Measurements from ENCODE around the gene ITGB1.
"Not testable (repeated sequence)": the region's sequence is repeated elsewhere in the genome, so short reads cannot be mapped to it uniquely, and the experiment has no call there.

Gene ITGB1

DNA sequence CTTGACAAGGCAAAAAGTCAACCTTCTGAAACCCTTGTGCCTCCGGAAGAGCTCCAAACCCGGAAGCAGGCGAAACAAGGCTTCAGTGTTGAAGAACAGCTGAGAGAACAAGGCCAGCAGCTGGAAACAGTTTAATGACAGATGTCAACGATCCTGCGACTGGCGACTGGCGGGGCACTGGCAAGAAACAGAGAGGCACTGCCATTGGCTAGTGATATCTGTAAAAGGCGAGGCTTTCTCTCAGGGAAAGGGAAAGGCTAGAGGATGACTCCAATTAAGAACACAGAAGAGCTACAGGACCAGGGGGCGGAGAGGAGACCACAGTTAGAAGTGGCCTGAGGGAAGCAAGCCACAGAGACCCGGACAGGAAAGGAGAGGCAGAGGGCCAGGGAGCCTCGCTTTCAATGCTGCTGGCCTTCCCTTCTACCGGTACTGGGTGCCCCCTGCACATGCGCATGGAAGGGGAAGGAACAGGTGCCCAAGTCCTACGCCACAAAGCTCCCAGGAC lies 19.4 kb downstream of the ITGB1 start:
- no peak for DNase-seq (ENCODE audit: low read depth in 2 of 2)

DNA sequence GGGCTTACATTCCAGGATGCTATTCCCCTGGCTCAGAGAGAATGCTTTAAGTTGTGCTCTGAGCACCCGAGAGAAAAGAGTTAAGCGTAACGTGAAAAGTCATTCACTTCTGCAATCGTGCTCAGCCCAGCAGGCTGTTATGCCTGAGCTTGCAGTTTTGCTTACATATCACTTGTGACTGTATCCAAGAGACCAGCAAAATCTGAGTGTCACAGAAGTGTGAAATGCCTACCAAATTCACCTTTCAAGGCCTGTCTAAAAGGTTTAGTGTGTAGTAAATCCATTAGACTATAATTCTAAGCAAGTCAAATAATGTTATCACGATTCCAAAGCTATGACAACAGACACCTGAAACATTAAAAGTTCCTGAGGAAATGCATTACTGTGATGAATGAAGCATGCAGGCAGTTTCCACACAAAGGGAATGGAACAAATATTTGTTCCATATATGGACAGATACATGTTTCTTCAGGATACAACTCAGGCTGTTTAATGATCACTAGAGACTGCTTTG lies 20.1 kb downstream of the ITGB1 start:
- no peak for DNase-seq (ENCODE audit: low read depth in 2 of 2)

- DNase-seq (ENCODE audit: low read depth in 2 of 2), result no peak
These were observed 25.8 kb downstream of the ITGB1 start for GRCh38 chr10:32932225-32932729.

DNA sequence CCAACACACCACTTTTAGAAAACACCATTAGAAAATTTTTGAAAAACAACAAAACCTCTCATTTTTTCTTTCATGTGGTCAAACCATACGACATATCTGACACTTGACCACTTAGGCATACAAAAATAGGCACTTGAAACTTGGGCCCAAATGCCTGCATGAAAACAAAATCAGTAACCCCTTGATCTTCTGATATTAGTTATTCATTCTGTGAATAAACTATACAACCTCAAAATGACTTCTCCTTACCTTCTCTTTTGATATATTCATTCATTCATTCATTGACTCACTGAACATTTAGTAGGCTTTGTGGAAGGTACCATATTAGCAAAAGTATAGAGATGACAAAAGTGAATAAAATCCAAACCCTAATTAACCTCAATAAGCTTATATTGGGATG lies 26.4 kb downstream of the ITGB1 start:
- DNase-seq (ENCODE audit: low read depth in 2 of 2), result no peak

- DNase-seq (ENCODE audit: low read depth in 2 of 2), result no peak
These were observed 28.0 kb downstream of the ITGB1 start for GRCh38 chr10:32930036-32930435.

DNA sequence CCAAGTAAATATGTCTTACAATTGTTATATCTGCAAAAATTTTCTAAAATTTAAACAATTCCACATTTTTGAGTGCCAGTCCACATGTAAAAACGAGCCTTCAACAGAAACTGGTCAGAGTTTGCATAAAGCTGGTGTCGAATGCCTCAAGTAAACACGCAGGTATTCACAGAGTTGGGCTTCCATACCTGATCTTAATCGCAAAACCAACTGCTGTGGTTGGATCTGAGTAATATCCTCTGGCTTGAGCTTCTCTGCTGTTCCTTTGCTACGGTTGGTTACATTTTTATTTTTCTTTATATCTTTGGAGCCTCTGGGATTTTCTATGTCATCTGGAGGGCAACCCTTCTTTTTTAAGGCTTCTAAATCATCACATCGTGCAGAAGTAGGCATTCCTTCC lies 28.4 kb downstream of the ITGB1 start:
- DNase-seq (ENCODE audit: low read depth in 2 of 2), result no peak

DNA sequence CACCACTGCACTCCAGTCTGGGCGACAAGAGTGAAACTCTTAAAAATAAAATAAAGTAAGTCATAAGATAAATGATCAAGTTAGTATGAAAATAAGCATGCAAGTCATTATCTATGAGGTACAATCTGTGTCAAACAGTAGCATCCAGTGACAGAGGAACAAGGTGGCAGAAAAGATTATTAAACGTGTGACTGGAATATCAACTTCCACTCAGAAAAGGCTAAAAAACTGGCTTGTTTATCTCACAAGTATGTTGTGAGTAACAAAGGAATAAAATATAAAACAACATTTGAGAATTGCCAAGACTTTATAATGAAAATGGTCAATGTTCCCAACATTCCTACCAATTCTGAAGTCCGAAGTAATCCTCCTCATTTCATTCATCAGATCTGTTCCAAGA lies 30.3 kb downstream of the ITGB1 start:
- no peak for DNase-seq (ENCODE audit: low read depth in 2 of 2)

- DNase-seq (ENCODE audit: low read depth in 2 of 2), result no peak
These were observed 34.2 kb downstream of the ITGB1 start for GRCh38 chr10:32923849-32924248.

- DNase-seq (ENCODE audit: low read depth in 2 of 2), result no peak
These were observed 34.9 kb downstream of the ITGB1 start for GRCh38 chr10:32923134-32923533.

GRCh38 chr10:32922170-32922569 lies 35.9 kb downstream of the ITGB1 start:
- DNase-seq (ENCODE audit: low read depth in 2 of 2), result no peak

- DNase-seq (ENCODE audit: low read depth in 2 of 2), result not testable (repeated sequence)
These were observed 40.2 kb downstream of the ITGB1 start for GRCh38 chr10:32917817-32918216.

DNA sequence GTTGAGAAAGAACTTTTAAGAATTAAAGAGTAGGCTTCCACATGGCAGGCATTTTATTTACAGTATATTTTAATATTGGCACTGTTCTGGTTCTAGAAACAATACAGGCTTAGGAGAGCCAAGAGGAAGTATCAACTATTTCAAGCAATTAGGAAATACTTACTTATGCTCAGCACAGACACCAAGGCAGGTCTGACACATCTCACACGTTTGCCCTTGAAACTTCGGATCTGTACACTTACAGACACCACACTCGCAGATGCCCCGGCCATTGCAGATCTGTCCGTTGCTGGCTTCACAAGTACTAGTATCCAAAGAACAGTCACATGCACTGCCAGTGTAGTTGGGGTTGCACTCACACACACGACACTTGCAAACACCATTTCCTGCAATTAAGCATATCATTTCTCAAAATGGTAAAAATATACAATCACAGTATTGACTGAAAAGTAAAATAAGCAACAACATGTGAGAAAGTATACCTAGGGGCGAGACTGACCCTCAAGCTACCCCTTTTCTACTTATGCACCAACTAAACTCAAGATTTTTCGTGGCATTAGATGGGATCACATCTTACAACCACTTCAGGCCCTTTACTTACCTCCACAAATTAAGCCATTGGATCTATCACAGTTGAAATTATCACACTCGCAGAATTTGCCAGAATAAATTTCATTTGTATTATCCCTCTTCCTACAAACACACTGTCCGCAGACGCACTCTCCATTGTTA lies 46.6 kb downstream of the ITGB1 start:
- no peak for DNase-seq (ENCODE audit: low read depth in 2 of 2)

- not testable (repeated sequence) for DNase-seq (ENCODE audit: low read depth in 2 of 2)
These were observed 48.1 kb downstream of the ITGB1 start for GRCh38 chr10:32909970-32910369.

- no peak for DNase-seq (ENCODE audit: low read depth in 2 of 2)
These were observed 48.6 kb downstream of the ITGB1 start for GRCh38 chr10:32909456-32909855.

DNA sequence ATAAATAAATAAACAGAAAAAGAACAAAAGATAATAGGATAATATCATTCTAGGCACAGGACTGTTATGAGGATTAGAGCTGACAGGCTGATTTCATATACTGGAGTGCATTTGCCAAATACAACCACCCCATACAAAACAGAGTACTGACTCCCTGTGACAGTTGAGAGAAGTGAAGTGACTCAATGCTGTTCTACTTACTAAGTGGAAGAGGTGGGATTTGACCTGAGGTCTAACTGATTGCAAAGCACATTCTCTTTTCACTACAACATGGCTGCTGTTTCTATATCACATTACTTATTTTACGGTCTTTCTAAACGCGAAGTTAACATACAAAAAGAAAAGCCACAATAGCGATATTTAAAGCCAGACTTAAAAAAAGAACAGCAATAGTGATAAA lies 51.4 kb downstream of the ITGB1 start:
- DNase-seq (ENCODE audit: low read depth in 2 of 2), result no peak

GRCh38 chr10:32905466-32905865 lies 52.6 kb downstream of the ITGB1 start:
- DNase-seq (ENCODE audit: low read depth in 2 of 2), result no peak

DNA sequence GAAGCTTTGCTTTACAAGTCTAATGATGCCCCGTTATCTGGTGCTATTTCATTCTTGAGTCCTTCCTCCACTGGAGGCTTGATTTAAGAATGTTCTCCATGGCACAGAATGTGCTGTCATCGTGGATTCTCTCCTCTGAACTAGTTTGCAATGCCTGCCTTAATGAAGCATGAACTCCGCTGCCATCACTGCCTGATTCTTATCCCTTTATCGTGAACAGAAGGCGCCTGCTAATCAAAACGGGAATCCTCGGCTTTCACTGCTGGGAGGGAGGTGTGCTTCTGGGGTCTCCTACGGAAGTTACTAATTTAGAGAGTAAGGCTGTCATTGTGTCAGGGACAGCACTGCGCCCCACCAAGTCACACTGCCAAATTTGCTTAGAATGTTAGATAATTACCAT lies 56.2 kb downstream of the ITGB1 start:
- DNase-seq (ENCODE audit: low read depth in 2 of 2), result no peak

GRCh38 chr10:32895200-32895968 lies 62.6 kb downstream of the ITGB1 start:
- DNase-seq (ENCODE audit: low read depth in 2 of 2), result not testable (repeated sequence)

DNA sequence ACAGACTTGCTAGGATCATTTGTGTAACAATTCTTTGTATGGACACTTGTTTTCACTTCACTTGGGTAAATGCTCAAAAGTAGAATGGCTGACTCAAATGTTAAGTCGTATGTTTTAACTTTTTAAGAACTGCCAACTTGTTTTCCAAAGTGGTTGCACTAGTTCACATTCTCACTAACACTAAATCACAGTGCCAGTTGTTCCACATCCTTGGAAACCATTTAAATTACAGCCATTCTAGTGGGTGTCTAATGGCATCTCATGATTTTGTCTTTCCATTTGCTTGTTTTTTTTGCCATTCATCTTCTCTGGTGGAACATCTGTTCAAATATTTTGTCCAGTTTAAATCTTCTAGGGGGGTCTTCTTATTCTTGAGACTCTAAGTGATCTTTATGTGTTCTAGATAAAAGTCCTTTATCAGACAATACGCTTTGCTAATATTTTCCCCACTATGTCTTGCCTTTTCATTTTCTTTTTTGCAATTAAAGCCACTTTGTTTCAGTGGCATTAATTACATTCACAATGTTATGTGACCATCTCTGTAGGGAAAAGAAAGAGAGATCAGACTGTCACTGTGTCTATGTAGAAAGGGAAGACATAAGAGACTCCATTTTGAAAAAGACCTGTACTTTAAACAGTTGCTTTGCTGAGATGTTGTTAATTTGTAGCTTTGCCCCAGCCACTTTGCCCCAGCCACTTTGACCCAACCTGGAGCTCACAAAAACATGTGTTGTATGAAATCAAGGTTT lies 63.9 kb downstream of the ITGB1 start:
- no peak for DNase-seq (ENCODE audit: low read depth in 2 of 2)

GRCh38 chr10:32893434-32893833 lies 64.6 kb downstream of the ITGB1 start:
- DNase-seq (ENCODE audit: low read depth in 2 of 2), result no peak

GRCh38 chr10:32891261-32891660 lies 66.8 kb downstream of the ITGB1 start:
- DNase-seq (ENCODE audit: low read depth in 2 of 2), result no peak

DNA sequence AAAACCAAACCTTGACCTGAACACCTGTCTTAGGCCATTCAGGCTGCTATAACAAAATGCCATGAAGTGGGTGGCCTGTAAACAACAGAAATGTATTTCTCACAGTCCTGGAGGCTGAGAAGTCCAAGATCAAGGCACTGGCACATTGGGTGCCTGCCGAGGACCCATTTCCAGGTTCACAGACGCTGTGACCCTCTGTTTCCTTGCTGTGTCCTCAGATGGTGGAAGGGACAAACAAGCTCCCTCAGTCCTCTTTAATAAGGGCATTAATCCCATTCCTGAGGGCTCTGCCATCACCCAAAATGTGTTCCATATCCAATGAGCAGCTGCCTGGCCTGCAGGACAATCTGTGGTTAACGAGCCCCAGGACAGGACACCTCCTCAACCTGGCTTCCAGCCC lies 67.6 kb downstream of the ITGB1 start:
- DNase-seq (ENCODE audit: low read depth in 2 of 2), result no peak

Measured in stimulated activated CD8-positive, alpha-beta memory T cell treated with anti-CD3 and anti-CD28 coated beads, Interleukin-15, amount 100 ng/mL, for 4 hours (primary cell).